Measurements from ENCODE around the gene ADAD1.

DNA sequence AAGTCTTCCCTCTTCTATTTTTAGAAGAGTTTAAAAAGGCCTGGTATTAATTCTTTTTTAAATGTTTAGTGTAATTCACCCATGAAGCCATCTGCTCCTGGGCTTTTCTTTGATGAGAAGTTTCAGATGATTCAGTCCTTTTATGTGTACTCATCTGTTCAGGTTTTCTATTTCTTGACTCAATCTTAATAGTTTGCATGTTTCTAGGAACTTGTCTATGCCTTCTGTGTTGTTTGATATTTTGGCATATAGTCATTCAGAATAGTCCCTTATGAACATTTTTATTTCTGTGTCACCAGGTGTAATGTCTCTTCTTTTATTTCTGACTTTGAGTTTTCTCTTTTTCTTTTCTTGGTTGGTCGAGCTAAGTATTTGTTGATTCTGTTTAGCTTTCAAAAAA is 97.9 kb downstream of the ADAD1 start:
- TF ChIP-seq CTCF (IDR thresholded peaks at IDR 0.05) (no peak), POLR2A (IDR thresholded peaks at IDR 0.05) (no peak)
